Measurements from ENCODE around the gene NDUFA5. TPM values are rescaled to one million over a fixed set of nuclear protein-coding genes. Genes with fewer than 3 reads are reported as not detected.
A peak's percentile ranks its signal among the peaks of the same experiment; 100 is the strongest.

Gene NDUFA5
- total RNA-seq, 2 donors from 2014 or later, result 33.3 to 50.6 TPM

GRCh38 chr7:123494193-123494796 is 63.3 kb downstream of the NDUFA5 start:
- Histone ChIP-seq H3K27me3 (no peaks in the 10 kb centered on the region), H3K27ac (no peak overlapping the region), H3K4me1 (peaks cover 2% of the 10 kb centered on the region), H3K36me3 (replicated peaks in 1 of 2; ENCODE audit: insufficient read depth in 1 of 2, low read depth in 2 of 2) (no peaks in the 10 kb centered on the region), H3K9me3 (no peaks in the 10 kb centered on the region), H3K4me3 (no peak overlapping the region)
- DNase-seq, result peak; percentile 26 to 54 (median 31)
- TF ChIP-seq CTCF (IDR thresholded peaks at IDR 0.05), result peak; percentile 37 to 73 (median 69)
- TF ChIP-seq POLR2A (IDR thresholded peaks at IDR 0.05), result no peak
- intact Hi-C loops (cut with DNase I), result no loop called here
- 2 to 5% methylated on average over 3 of the region's 3 CpGs for WGBS, 2 donors
- ATAC-seq, result peak; percentile 38

GRCh38 chr7:123492485-123492884 is 65.1 kb downstream of the NDUFA5 start:
- DNase-seq, result no peak
- H3K4me3 ChIP-seq, result no peak overlapping the region
- intact Hi-C loops (cut with DNase I), result no loop called here
- no peaks in the 10 kb centered on the region for H3K27me3 ChIP-seq
- H3K36me3 ChIP-seq (replicated peaks in 1 of 2; ENCODE audit: insufficient read depth in 1 of 2, low read depth in 2 of 2), result no peaks in the 10 kb centered on the region
- 69 to 70% methylated on average over 3 of the region's 3 CpGs for WGBS, 2 donors
- no peak for ATAC-seq
- H3K9me3 ChIP-seq, result no peaks in the 10 kb centered on the region
- TF ChIP-seq CTCF (IDR thresholded peaks at IDR 0.05), result no peak
- TF ChIP-seq POLR2A (IDR thresholded peaks at IDR 0.05), result no peak
- H3K27ac ChIP-seq, result no peak overlapping the region
- H3K4me1 ChIP-seq, result no peaks in the 10 kb centered on the region

Other genes starting within 250 kb of the NDUFA5 start
- 1 to 10 TPM; 1.3 to 1.6 TPM for gene IQUB, start 23.2 kb downstream of the NDUFA5 start, total RNA-seq
- gene ASB15, start 44.0 kb upstream of the NDUFA5 start, total RNA-seq, result not detected
- gene LMOD2, start 98.0 kb upstream of the NDUFA5 start, total RNA-seq, result not detected
- gene WASL, start 191.2 kb upstream of the NDUFA5 start, total RNA-seq, result 10 to 100 TPM; 12.9 to 20.5 TPM